Mucosa of gallbladder (tissue), 1 donor: ENCODE data around the gene ZNF362. TPM values are rescaled to one million over a fixed set of nuclear protein-coding genes. Genes with fewer than 3 reads are reported as not detected.

ENCODE experiments used
- DNase-seq: peaks from one replicate; pipeline ENCODE4 v3.0.0-alpha.2; 2020; ENCODE audit warnings: low spot score
- total RNA-seq: library from RNA; stranded (reverse); gene quantifications from one replicate; pipeline ENCODE4 v1.2.1, GENCODE V29; 2021
- donor health status: DM: no; HTN: no; CAD: no.

ZNF362 gene
- total RNA-seq, 1 donor from 2014 or later = 39.9 TPM

DNA sequence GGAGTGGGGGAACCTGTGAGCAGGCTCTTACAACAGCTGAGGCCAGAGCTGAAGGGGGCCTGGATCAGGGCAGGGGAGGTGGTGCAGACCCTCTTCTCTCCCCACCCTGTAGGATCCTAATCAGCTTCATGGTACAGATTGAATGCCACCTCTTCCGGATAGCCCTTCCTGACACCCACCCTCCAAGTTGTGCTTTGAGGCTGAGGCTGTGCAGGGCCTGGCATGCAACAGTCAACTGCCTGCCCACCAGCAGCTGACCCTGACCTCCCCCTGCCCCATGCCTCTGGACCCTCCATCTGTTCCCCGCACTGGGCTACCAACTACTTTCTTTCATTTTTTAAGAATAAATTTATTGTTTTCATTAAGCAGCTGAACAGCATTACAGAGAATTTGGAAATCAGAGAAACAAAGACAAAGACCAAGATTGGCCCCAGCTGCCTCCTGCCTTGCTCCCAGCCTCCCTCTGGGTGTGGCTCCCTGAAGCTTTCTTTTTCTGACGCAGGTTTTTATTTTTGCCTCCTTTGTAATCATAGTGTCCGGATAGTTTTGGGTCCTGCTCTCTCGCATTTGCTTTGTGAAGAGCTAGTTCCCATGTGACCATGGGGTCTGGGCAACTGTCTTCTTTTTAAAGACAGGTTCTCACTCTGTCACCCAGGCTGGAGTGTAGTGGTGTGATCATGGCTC lies 12.8 kb downstream of the ZNF362 start:
- no peak for DNase-seq

DNA sequence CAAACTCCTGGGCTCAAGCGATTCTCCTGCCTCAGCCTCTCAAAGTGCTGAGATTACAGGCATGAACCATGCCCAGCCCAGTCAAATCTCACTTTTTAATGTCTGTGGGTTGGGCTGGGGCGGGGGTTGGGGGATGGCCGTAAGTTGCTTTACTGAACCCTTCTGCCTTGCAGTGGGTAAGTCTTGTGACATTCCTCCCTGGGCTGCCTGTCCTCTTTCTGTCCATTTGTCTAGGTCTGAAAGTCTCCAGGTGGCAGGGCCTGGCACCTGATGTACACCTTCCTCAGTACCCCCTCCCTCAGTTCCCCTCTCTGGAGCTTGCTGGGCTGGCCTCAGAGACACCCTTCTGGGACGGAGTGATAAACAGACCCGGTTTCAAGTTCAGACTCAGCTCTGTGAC lies 13.3 kb downstream of the ZNF362 start:
- no peak for DNase-seq

DNA sequence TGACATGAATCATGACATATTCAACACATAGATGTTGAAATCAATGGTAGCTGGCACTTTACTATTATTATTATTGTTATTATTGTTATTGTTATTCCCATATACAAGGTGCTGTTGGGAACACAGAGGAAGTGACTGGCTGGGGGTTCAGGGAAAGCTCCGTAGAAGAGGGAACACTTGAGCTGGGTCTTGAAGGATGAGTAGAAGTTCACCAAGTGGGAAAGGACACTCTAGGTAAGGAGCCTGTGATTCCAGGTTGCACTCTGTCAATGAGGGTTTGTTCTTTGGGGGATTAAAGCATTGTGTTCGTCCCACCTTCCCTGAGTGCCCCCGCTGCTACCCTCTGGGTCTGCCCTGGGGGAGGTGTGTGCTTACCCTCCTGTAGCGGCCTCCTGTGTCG lies 14.1 kb downstream of the ZNF362 start:
- no peak for DNase-seq

DNA sequence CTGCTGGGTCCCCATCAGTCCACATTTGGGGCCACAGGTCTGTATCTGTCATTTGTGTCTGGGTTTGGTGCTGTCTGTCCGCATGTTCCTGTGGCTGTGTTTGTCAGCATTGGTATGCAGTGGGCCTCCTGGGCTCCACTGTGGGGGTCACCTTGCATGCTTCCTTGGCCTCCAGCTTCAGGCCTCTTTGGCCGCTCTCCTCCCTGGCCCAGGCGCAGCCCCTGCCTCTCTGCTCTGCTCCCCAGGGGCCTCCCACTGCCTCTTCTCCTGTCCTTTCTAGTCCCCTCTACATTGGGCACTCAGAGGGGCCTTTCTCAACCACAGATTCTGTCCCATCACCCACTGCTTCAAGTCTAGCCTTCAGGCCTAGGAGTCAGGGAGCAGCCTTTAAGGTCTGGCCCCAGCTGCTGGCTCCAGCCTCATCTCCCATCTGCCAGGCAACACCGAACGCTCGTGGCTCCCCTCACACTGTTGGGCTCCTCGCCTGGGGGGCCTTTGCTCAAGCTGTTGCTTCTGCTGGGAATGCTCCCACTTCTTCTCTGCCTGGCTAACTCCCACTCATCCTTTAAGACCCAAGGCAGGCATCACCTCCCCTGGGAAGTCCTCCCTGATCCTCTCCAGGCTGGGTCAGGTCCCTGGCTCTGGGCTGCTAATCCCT lies 14.6 kb downstream of the ZNF362 start:
- DNase-seq = no peak

DNA sequence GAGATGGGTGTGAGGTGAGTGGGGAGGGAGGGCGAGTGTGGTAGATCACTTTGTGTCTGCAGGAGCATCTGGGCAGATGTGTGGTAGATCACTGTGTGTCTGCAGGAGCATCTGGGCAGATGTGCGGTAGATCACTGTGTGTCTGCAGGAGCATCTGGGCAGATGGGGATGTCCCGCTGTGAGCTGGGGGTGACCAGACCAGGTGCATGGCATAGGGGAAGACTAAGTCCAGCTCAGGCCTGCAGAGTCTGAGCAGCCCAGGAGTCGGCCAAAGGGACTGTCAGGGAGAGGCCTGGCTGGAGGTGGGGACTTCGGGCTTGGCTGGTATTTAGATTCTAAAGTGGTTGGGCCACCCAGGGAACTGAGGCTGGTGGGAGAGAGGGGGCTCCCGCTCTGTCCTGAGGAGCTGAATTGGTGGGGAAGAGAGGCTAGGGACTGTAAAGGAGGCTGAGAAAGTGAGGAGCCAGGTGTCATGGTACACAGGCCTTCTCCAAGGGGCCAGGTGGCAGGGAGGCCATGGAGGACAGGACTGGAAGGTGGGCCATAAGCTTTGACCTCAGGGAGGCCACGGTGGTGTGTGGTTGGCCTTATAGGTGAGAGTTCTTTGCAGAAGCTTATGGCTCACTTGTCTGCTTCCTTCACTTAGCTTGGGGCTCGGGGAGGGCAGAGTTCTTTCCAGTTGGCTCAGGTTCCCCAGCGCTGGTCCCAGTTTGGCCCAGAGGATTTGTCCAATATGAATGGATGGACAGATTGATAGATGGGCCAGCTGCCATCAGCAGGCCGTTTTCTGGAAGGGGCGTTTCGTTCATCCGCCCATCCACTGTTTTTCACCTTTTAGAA lies 15.6 kb downstream of the ZNF362 start:
- DNase-seq = no peak

DNA sequence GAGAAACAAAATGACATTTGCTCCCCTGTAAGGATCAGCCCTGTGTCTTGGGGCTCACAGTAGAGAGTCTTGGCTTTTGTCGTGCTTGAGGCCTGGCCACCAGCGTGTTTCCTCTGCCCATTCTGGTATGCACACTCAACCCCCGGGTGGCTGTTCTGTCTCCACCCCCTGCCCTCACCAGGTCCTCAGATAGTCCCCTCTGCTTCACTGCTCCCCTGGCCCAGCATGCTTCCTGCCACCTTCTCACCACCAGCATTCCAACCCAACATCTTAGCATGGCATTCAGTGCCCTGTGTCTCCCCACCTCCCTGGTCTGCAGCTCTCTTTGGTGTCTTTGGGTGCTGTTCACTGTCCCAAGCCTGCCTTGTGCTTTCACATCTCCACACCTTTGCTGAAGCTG lies 16.2 kb downstream of the ZNF362 start:
- DNase-seq = no peak

DNA sequence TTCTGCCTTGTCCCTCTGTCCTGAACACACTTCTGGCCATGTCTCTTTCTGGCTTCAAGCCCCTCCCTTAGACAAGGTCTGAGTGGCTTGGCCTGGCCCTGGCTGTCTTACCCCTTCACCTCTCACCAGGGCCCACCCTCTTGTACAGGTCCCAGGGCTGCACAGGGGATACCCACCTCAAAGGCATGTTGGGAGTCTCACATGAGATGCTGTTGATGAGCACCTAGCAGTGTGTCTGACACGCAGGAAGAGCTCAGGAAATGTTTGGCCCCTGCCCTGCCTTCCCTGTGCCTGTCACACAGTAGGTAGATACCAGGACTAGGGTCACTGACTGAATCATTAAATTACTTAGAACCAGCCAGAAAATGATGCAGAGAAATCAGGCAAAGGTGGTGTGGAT lies 16.6 kb downstream of the ZNF362 start:
- no peak for DNase-seq

DNA sequence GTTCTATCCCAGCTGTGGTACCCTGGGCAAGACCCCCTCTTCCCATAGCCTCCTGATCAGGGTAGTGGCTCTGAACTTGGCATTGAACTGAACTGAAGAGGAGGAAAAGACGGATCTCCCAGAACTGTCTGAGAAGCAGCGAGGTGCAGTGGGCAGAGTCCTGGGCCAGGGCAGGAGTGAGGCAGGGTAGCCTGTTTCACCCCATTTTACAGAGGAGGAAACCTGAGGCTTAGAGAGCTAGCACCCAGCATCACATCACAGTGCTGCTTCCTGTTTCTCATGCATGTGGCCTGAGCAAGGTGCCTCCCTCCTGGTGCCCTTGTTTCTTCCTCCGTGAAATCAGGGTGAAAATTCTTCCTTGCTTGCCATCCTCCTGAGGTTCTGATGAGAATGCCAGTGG lies 17.1 kb downstream of the ZNF362 start:
- DNase-seq = no peak

DNA sequence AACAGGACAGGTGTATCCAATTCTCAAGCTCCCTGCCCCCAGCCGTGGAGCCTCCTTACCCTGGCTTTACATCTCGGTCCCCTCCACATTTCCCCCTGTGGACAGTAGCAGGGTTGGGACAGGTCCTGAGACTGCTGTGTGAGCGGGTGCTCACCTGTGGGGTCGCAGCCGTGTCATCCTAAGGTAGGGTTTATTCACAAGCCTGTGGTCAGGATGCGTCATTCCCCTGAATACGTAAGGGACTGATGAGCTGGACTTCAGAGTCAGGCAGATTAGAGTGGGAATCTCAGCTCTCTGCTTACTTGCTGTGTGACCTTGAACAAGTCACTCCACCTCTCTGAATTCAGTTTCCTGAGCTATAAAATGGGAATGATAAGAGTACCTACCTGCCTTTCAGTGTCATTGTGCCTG lies 17.7 kb downstream of the ZNF362 start:
- DNase-seq = no peak

DNA sequence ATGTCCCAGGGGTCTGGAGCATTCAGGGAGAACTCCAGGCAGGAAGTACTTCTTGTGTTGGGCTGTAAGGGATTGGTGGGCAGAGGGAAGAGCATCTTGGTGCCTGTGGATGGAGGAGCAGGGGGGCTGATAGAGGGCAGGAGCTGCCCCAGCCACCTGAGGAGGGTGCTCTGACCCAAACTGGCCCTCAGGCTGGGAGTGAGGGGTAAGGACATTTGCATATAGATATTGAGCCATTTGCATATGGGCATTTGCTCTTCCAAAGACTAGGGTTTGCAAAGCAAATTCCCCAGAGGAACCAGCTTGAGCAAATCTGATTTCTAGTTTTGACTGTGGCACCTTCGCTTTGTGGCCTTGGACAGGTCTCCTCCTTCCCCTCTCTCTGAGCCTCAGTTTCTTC lies 18.2 kb downstream of the ZNF362 start:
- DNase-seq = no peak

DNA sequence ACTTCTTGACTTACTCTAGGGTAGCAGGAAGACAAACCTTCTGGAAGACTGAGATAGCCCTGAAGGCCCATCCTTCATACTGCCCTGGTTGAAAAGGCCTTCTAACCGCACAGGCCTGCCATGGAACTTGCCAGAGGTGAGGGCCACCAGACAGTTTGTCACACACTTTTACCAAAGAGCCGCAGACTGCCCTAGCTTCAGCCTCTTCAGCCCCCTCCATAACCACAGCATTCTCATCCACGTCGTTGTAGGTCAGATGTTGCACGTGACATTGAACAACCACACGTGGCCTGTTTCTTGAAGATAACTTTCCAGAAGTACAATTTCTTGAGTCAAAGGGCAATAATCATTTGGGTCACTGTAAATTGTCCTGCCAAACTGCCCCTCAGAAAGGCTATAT lies 18.9 kb downstream of the ZNF362 start:
- DNase-seq = no peak

DNA sequence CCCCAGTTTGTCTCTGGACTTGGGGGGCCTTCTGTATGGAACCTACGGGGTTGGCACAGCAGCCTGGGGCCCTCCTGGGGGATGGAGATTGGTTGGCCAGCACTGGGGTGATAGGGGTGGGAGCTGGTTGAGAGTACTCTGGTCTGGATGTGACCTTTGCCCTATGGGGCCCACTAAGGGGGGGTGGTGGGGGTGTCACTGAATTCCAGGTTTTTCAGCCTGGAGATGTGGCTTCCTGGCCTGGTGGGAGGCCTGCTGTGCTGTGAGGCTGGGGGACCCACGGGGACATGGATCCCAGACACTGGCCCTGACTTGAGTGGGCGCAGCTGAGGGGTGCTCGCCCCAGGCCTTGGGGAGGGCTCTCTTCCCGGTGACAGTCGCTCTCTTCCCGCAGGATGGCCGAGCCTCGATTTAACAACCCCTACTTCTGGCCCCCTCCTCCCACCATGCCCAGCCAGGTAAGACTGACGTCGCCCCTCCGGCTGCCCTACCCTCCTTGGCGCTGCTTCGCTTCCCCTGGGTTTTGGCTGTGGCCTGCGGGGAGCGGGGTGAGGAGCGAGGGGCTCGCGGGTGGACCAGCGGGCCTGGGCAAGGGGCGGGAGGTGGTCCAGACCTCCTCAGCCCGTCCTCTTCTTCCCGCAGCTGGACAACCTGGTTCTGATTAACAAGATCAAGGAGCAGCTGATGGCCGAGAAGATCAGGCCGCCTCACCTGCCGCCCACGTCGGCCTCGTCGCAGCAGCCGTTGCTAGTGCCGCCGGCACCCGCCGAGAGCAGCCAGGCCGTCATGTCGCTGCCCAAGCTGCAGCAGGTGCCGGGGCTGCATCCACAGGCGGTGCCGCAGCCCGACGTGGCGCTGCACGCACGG lies 19.6 kb downstream of the ZNF362 start:
- no peak for DNase-seq

DNA sequence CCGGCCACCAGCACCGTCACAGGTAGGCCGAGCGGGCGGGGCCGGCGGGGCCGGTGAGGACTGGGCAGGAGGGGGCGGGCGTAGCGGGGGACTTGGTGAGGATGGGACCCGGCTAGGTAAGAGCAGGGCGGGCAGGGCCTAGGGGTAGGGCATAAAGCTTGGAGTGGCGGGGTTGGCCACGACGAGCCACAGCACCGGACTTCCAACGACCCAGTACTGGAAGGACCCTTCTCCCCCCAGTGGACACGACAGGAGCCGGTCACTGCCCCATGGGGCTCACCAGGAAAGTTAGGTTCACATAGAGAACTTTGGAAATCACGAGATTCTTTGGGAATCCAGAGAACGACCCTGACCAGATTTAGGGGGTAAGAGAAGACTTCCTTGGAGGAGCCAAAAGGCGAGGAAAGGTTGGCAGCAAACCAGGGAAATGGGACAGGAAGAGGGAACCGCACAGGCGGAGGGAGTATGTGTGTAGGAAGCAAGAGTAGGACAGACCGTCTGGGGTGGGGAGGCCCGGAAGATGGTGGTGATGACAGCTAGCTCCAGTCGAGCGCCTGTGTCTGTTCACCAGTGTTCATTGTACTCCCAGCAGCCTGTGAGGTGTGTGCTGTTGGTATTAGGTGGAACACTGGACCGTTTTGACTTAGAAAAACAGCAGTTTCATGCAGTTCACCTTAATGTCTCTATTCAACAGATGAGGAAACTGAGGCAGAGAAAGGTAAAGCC lies 20.4 kb downstream of the ZNF362 start:
- no peak for DNase-seq

DNA sequence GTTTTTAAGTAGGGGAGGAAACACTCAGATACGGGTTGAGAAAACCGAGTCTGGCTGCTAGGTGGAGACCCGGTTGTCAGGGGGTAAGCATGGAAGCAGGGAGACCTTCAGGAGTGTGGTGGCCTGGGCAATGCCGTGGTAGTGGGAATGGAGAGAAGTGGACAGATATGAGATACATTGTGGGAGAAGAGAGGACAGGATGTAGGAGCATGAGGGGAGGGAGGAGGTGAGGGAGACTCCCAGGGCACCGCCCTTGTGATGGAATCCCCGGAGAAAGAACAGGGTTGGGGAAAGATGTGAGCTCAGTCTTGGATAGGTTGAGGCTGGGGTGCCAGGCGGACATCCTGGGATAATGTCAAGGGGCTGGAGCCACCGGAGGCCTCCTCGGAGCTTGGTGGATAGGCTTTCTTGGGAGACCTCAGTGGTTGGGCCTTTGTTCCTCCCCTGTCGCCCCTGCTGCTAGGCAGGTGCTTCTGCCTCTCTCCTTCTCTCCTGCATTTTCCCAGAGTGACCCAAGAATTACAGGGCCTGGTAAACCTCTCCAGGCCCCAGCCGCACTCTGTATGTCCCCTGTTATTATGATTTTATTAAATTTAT lies 21.3 kb downstream of the ZNF362 start:
- no peak for DNase-seq

DNA sequence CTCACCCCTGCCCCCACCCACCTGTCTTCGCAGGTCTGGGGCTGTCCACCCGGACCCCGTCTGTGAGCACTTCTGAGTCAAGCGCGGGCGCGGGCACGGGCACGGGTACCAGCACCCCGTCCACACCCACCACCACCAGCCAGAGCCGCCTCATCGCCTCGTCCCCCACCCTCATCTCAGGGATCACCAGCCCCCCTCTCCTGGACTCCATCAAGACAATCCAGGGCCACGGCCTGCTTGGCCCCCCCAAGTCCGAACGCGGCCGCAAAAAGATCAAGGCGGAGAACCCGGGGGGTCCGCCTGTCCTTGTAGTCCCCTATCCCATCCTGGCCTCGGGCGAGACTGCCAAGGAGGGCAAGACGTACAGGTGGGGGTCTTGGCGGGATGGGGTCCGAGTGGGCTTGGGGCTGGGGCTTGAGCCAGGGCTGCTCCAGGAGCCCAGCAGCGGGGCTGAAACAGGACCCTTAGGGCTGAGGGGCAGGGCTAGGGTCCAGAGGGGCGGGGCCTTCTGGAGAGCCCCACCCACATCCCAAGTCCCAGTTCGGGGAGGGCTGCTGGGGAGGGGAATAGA lies 23.9 kb downstream of the ZNF362 start:
- DNase-seq = no peak

DNA sequence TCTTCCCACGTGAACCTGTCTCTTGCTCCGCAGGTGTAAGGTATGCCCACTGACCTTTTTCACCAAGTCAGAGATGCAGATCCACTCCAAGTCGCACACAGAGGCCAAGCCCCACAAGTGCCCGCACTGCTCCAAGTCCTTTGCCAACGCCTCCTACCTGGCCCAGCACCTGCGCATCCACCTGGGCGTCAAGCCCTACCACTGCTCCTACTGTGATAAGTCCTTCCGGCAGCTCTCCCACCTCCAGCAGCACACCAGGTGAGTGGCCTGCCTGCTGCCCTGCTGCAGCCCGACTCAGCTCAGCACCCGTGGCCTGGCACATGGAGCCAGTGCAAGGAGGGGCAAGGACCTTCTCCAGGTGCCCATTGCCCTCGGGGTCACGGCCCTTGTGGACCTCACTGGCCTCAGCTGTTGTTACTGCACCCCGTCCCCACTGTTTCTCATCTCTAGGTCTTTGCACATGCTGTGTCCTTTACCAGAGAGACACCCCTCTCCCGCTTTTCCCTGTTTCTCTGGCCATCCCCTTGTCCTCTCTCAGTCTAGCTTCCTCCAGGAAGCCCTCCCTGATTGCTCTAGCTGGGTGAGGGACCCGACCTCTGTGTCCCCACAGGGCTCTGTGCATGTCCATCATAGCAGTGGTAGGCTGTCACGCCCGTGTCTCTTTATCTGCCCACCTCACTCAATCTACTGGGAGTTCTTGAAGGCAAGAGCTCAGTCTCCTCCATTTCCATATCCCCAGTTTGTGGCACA lies 25.4 kb downstream of the ZNF362 start:
- no peak for DNase-seq

DNA sequence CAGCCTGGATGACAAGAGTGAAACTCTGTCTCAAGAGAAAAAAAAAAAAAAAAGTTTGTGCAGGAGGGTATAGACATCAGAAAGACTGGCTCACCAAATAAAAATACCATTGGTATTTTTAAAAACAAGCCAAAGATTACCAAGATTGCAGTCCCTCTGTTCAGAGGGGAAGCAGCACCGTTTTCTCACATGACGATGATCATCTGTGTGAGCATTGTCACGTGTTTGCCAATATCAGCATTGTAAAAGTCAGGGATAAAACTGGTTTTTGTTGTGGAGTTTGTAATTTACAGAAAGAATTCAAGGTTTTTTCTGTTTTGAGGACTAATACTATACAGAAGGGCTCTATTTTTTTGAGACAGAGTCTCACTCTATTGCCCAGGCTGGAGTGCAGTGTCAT lies 26.5 kb downstream of the ZNF362 start:
- DNase-seq = no peak

DNA sequence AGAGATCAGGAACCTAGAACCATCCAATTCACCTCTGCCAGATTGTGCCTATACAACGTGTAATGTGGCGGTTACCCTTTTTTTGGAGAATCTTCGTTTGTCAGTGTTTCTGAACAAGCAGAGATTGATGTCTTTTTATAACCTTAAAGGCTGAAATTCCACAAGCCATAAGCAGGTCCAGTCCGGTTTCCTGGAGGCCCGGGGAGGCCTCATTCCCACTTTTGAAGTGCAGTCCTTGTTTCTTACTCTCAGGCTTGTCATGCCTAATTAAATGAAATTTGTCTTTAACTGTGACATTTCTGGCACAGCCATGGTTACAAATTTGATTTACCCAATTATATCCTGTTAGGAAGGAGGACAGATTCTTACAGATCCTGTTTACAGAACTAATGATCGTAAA lies 27.8 kb downstream of the ZNF362 start:
- DNase-seq = no peak

DNA sequence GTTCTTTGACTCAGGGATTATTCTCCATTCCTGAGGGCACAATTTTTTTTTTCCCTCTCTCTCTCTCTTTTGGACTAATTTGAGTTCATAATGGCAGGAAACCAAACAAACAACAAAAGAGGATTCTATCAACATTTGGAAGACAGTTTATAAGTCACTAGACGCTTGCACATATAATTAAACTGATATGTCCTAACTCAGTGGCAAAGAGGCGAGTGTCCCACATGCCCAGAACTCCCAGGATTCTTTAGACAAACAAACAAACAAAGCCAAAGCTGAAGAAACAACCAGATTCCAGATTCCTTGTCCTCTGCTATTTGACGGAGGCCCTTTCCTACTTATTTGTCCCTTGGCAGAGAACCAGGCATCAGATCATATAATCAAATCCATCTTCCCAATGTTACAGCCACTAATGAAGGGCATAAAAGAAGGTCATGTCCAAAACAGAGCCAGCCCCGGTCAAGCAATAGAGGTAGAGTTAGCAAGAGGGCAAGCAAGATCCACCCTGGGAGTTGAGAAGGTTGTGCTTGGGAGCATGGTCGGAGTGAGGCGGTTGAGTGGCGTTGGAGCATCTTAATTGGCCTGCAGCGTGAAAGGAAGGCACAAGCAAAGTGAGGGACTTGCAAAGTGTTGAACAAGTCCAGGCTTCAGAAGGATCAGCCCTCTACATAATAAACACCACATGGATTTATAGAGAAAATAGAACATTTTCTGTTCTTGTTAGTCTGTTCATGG lies 30.3 kb downstream of the ZNF362 start:
- no peak for DNase-seq
